ENCODE results near the gene CIAPIN1. TPM values are rescaled to one million over a fixed set of nuclear protein-coding genes. Genes with fewer than 3 reads are reported as not detected.

The CIAPIN1 gene
- total RNA-seq, 1 donor from 2014 or later: 68.6 TPM

DNA sequence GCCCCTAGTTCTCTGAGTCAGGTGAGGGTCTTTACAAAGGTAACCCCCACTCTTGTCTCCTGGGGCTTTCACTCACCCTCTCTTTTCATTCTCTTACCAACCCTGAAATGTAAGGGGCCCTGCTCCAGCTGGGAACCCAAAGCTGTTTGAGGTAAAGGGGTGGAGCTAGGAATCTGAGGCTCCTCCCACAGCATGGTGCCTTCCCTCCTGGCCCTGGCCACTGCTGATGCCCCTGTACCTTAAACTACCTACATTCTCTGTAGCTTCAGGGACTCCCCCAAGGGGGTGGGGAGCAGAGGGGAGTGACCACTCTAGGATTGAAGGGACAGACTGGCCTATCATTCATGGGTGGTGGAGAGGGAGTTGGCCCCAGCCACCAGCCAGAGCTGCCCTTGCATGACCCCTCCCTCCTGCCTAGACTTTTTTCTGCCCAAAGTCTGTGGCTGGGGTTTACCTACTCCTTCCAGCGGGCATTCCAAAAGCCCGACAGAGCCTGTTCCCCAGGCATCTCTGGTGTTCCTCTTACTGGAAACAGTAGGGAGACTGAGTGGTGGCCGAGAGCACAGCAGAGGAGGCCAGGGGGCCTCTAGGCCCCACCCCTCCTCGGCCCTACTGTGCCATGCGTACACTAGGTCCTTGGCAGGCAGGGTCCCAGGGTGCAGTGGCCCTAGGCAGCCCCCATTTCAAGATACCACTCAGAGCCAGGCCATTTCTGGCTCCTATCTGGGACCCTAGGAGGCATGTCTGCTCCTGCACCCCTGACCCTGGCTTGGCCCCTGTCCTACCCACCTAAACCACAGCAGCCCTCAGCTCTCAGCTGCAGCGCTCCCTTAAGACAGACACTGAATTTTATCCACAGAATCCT is 29.6 kb upstream of the CIAPIN1 start:
- DNase-seq (ENCODE audit: low read depth in 2 of 2): no peak

GRCh38 chr16:57475711-57476339 is 28.6 kb upstream of the CIAPIN1 start:
- DNase-seq (ENCODE audit: low read depth in 2 of 2): peak; percentile 12 to 71

GRCh38 chr16:57474671-57475661 is 27.8 kb upstream of the CIAPIN1 start:
- no peak for DNase-seq (ENCODE audit: low read depth in 2 of 2)

DNA sequence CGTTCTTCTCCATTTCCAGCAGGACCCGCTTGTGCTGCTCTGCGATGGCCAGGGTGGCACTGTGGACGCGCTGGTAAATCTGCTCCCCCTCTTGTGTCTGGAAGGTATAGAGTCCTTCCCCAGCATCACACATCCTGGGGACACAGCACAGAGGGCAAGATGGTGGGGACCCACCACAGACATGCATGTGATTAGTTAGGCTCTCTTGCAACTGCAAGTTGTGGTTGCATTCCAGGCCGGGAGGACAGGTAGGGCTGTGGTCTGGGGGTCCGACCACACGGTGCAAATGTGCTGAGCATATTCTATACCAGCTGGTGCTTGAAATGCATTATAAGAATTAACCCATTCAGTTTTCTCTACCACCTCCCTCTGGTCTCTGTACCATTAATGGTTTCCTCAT is 26.7 kb upstream of the CIAPIN1 start:
- DNase-seq (ENCODE audit: low read depth in 2 of 2): no peak

DNA sequence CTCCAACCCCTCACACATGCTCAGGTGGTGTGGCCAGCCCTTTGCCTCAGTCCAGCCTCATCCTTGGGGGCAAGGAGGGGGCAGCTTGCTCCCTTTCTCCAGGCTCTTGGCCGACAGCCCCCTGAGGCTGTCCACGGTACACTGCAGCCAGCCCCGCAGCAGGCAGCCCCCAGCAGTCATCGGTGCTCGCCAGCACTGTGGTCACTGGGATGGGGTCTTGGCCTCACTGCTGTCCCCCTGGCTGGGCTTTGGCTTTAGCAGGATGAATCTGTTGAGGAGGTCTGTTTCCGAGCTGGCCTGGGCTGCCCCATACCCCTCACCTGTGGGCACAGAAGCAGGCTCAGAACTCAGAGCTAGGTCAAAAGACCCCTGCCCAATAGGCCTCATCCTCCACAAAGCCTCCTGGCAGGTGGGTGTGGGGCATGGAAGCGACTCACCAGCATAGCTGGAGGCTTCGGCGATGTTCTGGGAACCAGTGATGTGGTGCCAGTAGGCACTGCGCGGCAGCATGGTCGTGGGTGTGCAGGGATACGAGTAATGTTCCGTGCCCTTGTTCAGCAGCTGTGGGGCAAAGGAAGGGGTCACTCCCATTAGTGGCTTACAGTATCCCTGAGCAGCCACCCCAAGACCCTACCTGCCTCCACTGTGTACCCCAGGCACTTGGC is 26.1 kb upstream of the CIAPIN1 start:
- DNase-seq (ENCODE audit: low read depth in 2 of 2): no peak

DNA sequence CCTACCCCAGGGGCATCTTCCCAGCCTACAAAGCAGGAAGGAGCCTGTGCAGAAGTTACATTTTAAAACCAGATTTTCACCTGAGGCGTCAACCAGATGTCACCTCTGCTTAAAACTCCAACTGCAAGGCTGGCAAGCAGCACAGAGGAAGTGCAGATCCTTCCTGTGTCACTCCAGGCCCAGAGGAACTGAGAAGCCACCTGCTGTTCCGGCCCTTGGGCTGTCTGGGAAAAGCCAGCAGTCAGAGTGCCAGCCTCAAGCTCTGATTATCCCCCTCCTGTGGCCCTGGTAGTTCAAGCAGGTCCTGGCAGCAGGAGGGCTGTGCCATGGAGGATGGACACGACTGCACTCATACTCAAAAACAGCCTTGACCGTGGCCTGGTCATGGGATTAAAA is 25.5 kb upstream of the CIAPIN1 start:
- DNase-seq (ENCODE audit: low read depth in 2 of 2): no peak

DNA sequence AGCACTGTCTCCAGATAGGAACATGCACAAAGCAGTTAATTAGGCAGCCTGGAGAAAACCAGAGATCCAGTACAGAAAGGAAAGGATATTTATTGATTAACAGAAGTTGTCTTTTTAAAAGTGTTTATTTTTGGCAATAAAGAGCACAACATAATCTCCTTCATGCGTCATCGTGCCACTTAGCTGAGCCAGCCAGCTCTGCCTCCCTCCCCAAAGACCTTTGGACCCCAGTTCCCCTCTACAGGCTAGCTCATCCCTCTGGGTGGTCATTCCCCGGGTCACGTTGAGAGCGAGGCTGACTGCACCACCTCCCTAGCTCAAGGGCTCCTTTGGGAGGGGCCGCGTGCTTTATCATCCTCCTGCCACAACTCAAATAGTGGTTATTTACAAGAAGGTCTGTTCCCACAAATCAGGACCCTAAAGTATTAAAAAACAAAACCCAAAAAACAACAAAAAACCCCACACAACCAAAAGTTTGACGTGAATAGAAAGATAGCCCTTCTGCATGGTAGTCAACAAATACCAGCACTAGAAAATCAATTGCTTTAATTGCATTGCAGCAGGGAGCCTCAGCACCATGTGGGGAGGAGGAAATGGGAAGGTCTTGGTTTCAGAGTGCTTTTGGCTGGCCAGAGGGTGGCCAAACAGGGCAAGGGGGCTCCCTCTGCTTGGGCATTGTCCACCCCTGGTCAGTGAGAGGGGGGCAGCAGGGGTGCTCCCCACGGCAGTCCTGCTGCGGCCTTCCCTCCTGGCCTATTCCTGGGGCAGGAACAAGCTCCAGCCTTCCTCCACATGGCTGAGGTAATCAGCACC is 24.9 kb upstream of the CIAPIN1 start:
- DNase-seq (ENCODE audit: low read depth in 2 of 2): no peak

DNA sequence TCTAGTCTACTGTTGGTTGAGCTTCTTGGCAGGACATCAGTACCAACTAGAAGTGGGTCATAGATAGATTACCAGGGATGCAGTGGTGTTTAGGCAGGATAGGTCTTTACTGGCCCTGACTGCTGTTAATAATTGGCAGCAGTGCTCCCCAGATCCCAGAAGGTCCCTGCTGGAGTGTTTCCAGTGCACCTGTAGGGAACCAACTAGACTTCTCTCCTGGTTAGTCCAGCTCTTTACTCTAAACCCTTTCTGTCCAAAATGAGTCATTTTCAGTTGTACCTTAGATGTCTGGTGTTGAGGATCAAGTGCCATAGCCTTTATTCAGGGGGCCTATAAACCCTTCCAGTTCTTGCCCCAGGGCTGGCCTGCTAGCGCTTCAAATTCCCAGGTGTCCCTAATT is 24.0 kb upstream of the CIAPIN1 start:
- no peak for DNase-seq (ENCODE audit: low read depth in 2 of 2)

DNA sequence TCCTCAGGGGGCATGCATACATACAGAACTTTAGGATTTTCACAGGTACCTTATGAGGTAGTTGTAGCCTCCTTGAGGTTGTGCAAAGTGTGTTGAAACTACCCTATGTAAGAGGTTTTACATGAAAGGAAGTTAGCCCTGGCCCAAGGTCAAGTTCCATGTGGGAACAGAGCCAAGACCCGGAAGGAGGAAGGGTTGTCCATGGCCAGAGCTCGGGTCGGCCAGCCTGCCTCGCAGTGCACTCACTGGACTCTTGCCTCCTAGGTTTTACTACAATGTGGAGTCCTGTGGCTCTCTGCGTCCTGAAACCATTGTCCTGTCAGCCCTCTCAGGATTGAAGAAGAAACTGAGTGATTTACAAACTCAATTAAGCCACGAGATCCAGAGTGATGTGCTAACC is 23.5 kb upstream of the CIAPIN1 start:
- peak in 1 of 2 donors; percentile 28 for DNase-seq (ENCODE audit: low read depth in 2 of 2)

DNA sequence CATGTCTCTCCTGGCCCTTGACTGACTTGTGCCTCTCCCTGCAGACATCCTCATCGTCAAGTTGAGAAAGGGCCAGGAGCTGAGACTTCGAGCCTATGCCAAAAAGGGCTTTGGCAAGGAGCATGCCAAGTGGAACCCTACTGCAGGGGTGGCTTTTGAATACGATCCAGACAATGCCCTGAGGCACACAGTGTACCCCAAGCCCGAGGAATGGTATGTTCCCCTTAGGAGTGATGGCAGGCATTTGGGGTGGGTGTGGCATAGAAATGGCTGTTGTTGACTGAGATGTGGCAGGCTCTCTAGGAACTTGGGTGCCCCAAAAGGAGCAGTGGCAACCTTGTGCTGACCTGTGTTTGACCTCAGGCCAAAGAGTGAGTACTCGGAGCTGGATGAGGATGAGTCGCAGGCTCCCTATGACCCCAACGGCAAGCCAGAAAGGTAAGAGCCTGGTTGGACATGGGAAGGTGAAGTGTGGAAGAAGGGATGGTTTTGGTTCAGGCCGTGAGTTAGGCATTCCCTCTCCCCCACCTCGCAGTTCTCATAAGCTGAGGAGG is 22.8 kb upstream of the CIAPIN1 start:
- no peak for DNase-seq (ENCODE audit: low read depth in 2 of 2)

DNA sequence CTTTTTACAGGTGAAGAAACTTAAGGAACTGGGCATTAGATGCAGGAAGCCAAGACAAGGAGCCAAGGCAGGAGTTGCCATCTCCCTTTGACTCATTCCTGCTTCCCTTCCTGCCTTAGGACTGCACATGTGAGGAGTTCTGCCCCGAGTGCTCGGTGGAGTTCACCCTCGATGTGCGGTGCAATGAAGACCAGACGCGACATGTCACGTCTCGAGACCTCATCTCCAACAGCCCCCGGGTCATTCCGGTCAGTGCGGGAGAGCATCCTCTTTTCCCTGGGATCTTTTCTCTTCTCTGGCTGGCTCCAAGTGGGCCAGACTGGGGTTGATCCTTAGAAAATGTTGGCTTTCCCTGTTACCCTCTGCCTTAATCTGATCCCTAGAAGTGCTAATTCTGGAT is 21.9 kb upstream of the CIAPIN1 start:
- DNase-seq (ENCODE audit: low read depth in 2 of 2): no peak

- DNase-seq (ENCODE audit: low read depth in 2 of 2): no peak
Observed at GRCh38 chr16:57468346-57468745, 21.2 kb upstream of the CIAPIN1 start.

- DNase-seq (ENCODE audit: low read depth in 2 of 2): no peak
Observed at GRCh38 chr16:57464523-57464922, 17.3 kb upstream of the CIAPIN1 start.

DNA sequence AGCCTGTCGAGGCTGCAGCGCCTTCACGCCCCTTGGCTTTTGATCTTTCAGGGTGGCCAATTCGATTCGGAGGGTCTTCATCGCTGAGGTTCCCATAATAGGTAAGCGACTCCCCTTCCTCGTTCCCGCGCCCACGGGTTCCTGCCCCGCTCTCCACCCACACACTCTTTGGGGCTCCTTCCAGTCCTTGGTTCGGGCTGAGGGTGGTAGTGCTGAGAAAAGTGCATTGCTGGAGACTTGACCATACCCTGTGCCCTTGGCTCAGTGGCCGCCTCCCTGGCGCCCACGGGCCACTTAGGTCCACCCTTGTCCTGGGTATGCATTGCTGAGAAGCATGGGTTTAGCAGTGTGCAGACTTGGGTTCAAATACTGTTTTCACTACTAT is 15.8 kb upstream of the CIAPIN1 start:
- peak in 1 of 2 donors; percentile 19 for DNase-seq (ENCODE audit: low read depth in 2 of 2)

DNA sequence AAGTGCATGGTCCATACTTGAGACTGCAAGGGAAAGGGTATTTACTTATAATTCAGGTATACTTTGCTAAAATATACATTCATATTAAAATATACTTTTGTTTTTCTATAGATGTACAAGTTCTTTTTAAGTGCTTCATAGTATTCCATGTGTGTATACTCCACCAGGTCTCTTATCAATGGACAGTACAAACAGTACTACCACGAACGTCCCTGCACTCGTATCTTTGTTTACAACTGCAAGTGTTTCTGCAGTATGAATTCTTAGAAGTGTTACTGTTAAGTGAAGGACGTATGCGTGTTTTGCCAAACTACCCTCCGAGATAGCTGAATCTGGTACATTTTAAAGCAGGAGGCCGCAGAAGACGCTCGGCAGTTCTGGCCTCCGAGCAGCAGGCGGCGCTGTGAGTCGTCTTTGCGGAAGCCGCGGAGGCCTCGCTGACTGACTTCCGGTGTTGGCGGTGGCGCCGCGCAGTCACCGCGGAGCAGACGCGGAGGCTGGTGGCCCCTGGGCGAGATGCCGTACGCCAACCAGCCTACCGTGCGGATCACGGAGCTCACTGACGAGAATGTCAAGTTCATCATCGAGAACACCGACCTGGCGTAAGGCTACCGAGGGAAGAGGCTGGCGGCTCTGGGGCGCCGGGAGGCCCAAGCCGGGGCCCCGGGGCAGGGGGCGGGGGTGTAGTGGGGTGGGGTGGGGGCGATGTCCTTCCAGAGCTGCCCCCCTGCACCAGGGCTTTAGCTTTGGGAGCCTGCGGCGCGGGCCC is 15.2 kb upstream of the CIAPIN1 start, which contains the start of gene POLR2C:
Gene POLR2C (plus strand): TSS at position 471 of the 769 bp plus-strand sequence. CDS start 46 bp downstream, at position 517.
- peak; percentile 77 to 89 for DNase-seq (ENCODE audit: low read depth in 2 of 2)

DNA sequence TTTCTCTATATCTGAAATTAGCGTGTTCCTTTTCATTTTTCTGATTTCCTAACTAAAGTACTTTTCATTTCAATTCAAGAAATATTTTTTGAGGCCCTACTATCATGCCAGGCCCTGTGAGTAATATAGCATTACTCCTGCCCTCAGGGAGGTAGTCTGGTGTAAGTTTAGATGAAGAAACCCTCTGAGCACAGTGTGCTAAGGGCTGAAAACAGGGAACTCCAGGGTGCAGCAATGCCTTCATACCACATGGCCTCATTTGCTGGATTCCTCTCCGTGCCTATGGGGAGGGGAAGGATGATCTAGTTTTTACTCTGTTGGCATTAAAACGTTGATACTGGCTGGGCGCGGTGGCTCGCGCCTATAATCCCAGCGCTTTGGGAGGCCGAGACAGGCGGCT is 4.8 kb upstream of the CIAPIN1 start:
- DNase-seq (ENCODE audit: low read depth in 2 of 2): no peak

DNA sequence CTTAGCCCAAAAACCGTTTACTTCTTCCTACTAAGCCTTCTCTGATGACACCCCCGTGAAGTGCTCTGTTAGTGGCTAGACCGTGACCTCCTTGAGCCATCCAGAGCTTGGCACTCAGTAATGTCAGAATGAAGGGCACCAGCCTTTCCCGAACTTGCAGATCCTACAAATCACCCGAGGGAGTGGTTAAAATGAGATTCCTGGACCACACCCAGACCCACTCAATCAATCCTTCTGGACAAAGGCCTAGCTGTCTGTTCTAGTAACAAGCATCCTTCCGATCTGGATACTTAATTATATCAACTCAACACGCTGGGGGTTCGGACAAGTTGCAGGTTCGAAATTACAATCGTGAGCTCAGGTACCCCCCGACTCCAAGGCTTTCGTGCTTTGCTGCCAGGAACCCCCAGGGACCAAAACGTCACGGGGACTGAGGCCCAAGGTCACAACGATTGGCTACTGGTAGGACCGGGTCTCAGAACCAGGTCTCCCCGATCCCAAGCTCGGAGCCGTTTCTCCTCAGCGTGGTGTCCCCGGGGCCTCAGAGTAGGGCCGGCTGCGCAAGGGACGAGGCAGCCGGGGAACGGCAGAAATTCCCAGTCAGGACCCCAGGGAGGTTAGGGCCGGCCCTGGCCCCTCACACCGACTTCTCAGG is 527 bp downstream of the CIAPIN1 start:
- DNase-seq (ENCODE audit: low read depth in 2 of 2): peak in 1 of 2 donors; percentile 42

DNA sequence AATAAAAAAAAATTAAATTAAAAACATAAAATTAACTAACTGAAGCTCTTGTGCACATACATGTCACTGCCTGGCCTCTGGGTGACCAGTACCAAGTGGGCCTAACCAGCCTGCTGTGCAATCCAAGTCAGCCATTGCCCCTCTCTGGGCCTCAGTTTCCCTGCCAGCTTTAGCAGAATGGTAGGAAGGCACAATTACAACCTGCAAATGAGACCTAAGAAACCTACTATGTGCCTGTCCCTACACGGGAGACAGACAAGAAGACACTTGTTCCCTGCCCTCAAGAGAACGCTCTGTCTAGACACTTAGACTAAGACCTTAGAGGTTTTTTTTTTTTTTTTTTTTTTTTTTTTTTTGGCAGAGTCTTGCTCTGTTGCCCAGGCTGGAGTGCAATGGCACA is 1.7 kb downstream of the CIAPIN1 start:
- DNase-seq (ENCODE audit: low read depth in 2 of 2): no peak

DNA sequence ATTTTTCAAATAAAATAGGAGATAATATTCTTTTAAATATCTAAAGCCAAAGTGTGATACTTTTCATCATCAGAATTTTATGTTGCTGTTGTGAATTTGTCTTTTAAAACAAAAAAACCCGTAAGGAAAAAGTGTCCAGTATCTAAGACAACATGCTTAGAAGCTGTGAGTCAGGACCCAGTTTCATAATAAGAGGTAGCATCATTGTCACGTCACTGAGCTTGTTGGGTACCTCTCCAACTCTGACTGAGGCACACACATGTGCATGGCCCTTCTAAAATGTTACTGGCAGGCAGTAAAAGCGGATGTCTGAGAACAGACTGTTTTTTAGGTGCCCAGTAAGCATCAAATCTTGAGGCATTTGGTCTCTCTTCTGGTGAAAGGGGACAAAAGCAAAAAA is 2.5 kb downstream of the CIAPIN1 start:
- DNase-seq (ENCODE audit: low read depth in 2 of 2): no peak
